AG20443 (cell line): Measurements from ENCODE around the gene DRAXIN.

ENCODE experiments used
- DNase-seq: peaks from one replicate; pipeline ENCODE4 v3.0.0; 2012; ENCODE audit warnings: low spot score, mixed read lengths

The DRAXIN gene

GRCh38 chr1:11736746-11737639 is 45.5 kb downstream of the DRAXIN start:
- DNase-seq: peak; percentile 74

DNA sequence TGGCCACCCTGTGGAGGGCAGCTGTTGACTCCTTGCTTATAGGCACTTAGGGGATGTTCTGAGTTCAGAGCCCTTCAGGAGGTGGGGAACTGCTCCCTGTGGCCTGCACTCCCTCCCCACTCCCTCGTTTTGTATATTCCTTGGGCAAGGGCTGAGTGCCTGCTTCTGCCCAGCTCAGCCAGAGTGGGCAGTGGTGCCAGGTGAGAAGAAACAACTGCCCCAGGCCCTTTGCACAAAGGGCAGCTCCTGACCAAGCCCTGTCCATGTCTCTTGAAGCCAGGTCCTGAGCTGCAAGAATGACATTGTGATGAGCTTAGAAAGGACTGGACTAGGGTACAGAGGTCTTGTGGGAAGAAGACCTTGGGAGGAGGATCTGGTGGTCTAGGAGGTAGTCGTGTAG is 46.6 kb downstream of the DRAXIN start:
- no peak for DNase-seq

GRCh38 chr1:11738783-11739182 is 47.3 kb downstream of the DRAXIN start:
- DNase-seq: no peak

DNA sequence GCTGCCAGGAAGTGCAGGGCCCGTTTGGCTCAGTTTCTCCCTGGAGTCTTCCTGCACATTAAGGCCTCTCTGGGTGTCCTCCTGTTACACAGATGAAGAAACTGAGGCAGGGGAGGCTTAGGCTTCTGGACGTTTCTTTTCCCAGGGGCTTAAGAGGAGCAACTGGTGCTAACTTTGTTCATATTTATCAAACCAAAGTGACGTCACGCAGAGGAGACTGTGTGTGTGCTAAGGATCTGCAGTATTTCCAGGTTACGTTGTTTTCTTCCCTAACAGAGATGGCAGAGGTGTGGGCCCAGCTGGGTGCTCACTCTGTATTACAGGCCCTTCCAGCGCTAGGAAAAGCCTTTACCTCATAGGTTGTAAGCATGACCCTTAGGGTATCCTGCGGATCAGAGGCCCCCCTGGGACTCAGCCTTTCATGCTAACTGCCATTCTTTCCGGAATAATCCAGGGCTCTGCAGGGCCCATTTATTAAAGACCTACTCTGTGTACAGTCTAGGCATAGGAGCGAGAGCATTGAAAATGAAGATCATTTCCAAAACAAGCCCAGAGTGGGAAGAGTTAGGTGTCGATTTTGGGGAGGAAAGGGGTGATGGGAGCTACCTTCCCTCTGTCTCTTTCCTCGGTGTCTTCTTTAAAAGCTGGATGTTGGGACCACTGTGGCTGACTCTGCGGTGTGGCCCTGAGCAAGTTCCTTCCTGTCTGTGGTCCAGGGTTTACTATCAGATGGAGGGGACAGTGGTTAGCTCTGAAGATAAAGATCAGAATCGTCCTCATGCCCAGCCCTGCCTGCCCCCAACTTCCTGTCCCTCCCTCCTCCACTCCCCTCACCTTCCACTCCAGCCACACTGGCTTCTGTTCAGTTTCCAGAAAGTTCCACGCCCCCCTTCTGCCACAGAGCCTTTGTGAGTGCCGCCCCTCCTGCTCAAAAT is 49.0 kb downstream of the DRAXIN start:
- no peak for DNase-seq

DNA sequence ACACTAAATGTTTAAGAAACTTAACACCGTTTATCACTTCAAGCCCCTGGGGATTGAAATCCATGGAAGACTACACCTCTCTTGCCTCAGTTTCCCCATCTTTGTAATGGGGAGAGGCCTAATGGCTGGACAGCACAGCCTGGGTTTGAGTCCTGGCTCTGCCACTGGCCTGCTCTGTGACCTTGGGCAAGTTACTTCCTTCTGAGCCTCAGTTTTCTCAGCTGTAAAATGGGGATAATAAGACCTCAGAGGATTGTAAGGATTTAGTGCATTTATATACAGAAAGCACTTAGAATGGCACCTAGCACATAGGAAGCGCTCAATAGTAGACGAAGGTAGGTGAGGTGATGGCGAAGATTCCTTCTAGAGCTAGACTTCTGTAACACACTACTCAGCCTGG is 50.0 kb downstream of the DRAXIN start:
- no peak for DNase-seq

DNA sequence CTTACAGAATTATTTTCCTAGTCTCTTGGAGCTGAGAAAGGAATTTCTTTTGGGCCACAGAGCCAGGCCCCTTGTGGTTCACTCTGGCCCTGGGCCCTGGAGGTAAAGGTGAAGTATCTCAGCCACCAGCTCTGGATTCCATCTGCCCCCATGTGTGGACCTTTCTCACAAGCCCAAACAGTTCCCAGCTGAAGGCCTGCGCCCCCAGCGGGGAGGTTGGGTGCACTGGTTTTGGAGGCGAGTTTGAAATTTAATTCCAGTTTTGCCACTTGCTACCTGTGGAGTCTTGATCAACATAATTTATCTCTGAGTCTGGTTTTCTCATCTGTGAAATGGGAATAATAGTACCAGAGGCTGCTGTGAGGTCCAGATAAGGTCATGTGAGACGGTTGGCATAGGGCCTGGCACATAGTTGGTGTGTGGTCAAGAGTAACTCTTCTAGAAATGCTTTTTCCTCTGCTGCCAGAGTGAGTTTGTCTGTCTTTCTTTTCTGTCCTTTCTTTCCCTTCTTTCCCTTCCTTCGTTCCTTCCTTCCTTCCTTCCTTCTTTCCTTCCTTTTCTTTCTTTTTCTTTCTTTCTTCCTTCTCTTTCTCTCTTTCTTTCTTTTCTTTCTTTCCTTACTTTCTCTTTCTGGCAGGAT is 50.5 kb downstream of the DRAXIN start:
- no peak for DNase-seq

GRCh38 chr1:11744287-11744686 is 52.8 kb downstream of the DRAXIN start:
- no peak for DNase-seq

DNA sequence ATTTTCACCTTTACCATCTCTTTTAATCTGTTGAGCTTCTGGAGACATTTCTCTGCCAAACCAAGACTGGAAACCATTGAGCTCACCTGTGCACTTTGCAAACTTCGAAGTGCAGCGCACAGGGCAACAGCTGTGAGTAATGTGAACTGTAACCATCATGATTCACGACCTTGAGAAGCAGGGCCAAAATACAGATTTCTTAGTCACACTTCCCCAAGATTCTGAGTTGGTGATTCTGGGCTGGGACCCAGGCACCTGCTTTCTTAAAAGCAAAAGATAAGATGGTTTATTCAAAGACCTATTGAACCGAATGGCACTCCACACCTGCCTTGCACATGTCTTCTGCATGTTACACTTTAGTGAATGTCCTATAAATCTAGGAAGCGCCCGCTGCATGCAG is 54.6 kb downstream of the DRAXIN start:
- DNase-seq: no peak

GRCh38 chr1:11746795-11747487 is 55.4 kb downstream of the DRAXIN start:
- no peak for DNase-seq

- no peak for DNase-seq
Measured at GRCh38 chr1:11748294-11749202, 57.0 kb downstream of the DRAXIN start.

- DNase-seq: peak; percentile 79
Measured at GRCh38 chr1:11749203-11749689, 57.7 kb downstream of the DRAXIN start.

DNA sequence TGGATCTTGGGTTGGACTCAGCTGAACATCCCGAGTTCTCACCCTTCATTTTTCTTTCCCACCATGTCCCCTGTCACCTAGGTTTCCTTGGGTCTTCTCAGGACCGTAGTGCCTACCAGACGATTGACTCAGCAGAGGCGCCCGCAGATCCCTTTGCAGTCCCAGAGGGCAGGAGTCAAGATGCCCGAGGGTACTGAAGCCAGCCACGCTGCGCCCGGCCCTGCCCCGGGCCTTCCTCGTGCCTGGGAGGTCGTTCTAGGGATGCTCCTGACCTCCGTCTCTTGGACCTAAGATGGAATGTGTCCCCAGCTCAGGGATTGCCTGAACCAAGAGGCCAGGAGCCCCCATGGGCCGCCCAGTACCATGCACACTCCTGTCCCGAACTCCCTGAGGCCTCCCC is 58.5 kb downstream of the DRAXIN start:
- no peak for DNase-seq

GRCh38 chr1:11751087-11751486 is 59.6 kb downstream of the DRAXIN start:
- no peak for DNase-seq

DNA sequence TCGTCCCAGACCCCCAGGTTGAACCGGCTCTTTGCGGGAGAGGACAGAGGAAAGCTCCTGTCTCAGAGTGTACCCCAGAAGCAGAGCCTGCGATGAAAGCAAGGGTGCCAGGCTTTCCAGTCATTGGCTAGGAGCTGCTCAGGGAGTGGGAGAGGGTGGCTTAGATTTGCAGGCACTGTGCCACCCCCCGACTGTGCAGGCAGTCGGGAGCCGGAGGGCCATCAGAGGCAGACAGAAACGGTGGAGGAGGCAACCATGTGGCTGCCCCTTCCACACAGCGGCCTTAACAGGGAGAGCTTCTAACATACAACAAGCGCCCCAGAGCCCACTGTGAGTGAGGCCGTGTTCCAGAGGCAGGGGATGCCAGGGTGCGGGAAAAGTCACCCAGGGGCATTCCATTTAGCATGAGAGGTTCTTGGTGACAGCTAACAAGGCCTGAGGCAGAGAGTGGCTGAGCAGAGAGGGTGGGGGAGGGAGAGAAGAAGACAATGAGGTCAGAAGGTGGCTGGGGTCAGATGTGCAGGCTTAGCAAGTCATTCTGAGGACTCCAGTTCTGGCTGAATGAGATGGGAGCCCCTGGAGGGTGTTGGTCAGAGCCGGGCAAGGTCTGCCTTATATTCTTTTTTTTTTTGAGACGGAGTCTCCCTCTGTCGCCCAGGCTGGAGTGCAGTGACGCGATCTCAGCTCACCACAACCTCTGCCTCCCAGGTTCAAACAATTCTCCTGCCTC is 61.0 kb downstream of the DRAXIN start:
- DNase-seq: no peak

DNA sequence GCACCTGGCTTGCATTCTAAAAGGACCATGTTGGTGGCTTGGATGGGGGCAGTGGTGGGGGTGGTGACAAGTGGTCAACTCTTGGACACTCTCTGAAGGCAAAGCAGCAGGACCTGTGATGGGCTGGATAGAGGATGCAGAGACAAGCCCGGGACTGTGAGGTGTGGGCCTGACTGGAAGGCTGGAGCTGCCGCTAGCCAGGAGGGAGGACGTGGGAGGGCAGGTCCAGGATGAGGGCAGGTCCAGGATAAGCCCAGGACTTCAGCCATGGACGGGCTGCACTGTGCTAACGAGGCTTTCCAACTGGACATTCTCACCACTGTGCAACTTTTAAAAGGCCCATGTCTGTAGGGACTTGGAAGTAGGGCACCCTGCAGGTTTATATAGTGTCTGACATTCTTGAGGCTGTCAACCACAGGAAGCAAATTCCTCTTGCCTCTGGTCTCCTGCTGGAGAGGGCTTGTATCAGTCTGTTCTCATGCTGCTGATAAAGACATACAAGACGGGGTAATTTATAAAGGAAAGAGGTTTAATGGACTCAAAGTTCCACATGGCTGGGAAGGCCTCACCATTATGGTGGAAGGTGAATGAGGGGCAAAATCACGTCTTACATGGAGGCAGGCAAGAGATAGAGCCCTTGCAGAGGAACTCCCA is 62.2 kb downstream of the DRAXIN start:
- DNase-seq: no peak

GRCh38 chr1:11757047-11757446 is 65.5 kb downstream of the DRAXIN start:
- DNase-seq: no peak

DNA sequence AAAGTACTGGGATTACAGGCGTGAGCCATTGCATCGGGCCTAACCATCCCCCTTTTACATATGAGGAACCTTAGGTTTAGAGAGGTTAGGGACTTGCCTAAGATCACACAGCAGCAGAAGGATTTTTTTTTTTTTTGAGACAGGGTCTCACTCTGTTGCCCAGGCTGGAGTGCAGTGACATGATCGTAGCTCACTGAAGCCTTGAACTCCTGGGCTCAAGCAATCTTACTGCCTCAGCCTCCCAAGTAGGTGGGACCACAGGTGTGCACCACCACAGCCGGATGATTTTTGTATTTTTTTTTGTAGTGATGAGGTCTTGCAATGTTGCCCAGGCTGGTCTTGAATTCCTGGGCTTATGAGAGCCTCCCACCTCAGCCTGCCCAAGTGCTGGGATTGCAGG is 68.3 kb downstream of the DRAXIN start:
- DNase-seq: no peak

- DNase-seq: no peak
Measured at GRCh38 chr1:11761285-11761684, 69.8 kb downstream of the DRAXIN start.

GRCh38 chr1:11761988-11762406 is 70.5 kb downstream of the DRAXIN start, which contains the start of gene C1orf167:
Gene C1orf167 (plus strand): TSS chr1:11762193. CDS start chr1:11764401, 2,208 bp downstream.
- peak; percentile 34 for DNase-seq
